WI38 (cell line): ENCODE results near the gene MB.
"Not testable (repeated sequence)": the region's sequence is repeated elsewhere in the genome, so short reads cannot be mapped to it uniquely, and the experiment has no call there.

ENCODE experiments used
- H3K4me3 ChIP-seq: 2 replicates; pipeline ENCODE4 v1.5.1; 2011; ENCODE audit warnings: low read depth, mild to moderate bottlenecking, control low read depth, low read length
- CTCF ChIP-seq: IDR thresholded peaks from 2 replicates; pipeline ENCODE4 v1.5.1; 2012; ENCODE audit warnings: low read depth, mild to moderate bottlenecking, control low read depth, low read length

MB gene

DNA sequence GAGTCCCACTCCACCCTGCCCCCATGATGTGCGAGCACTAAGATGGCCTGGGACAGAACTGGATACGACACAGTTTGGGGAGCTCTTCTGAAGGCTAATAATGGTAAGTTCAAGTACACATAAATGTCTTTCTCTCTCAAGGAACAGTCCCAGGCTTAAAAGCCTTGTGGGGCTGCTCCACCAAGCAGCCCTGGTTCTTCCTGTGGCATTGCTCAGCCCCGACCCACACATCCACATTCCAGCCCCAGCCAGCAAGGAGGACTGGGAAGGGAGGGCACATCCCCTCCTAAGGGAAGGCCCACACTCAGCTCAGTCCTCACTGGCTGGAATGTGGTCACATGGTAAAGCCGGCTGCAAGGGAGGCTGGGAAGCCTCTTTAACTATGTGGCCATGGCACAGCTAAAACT is 13.3 kb upstream of the MB start:
- H3K4me3 ChIP-seq = no peak overlapping the region
- TF ChIP-seq CTCF = no peak

DNA sequence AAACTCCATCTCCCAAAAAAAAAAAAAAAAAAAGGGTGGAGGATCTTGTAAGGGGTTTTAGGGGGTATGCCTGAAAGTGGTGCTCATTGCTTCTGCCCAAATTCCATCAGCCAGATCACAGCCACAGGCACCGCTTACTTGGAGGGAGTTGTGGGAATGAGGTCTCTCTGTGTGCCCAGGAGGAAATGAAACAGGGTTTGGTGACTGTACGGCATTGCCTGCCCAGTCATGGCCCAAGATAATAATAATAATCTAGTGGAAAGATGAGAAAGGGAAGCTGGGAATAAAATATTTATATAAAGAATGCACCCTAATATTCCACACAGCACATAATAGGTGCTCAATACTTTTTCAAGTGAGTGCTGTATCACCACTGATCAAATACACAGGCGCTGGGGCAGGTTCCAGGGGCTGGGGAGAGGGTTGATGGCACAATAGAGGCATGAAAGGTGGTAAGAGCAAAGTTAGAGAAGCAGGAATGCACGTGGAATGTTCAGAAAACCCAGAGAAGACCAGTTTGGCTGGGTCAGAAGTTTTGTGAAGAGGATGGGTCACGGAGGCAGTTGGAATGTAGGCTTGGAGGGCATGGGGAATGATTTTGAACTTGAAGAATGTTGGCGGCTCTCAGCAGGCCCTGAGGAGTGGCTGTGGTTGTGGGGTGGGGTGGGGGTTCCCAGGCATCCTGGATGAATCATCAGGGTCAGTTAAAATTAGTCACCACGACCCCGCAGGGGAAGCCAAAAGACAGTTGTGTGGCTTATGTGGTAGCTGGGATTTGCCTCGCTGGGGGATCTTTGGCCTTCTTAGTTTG is 12.5 kb upstream of the MB start:
- peak overlapping the region; percentile 11 for H3K4me3 ChIP-seq
- TF ChIP-seq CTCF = no peak

GRCh38 chr22:35628732-35629131 is 11.6 kb upstream of the MB start:
- H3K4me3 ChIP-seq = no peak overlapping the region
- no peak for TF ChIP-seq CTCF

GRCh38 chr22:35627267-35628041 is 10.3 kb upstream of the MB start:
- H3K4me3 ChIP-seq = peak overlapping the region; percentile 54
- TF ChIP-seq CTCF = peak; percentile 39

- no peak for TF ChIP-seq CTCF
- H3K4me3 ChIP-seq = no peak overlapping the region
Measured at GRCh38 chr22:35625763-35626432, 8.8 kb upstream of the MB start.

DNA sequence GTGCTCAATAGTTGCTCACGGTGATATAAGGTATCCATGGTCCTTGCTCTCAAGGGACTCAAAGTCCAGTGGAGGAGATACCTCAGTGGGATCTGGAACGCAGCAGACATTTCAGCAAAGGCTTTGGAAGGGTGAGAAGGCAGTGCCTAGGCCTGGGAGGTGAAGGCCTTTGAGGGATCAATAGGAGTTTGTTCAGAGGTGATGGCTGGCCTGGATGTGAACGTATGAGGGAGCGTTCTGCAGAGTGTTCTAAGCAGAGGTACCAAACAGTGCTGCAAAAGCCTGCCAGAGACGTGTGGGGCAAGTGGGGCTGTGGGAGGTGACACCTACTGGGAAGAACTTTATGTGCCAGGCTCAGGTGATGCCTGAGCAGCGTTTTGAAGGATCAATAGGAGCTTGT is 7.4 kb upstream of the MB start:
- TF ChIP-seq CTCF = no peak
- H3K4me3 ChIP-seq = no peak overlapping the region

DNA sequence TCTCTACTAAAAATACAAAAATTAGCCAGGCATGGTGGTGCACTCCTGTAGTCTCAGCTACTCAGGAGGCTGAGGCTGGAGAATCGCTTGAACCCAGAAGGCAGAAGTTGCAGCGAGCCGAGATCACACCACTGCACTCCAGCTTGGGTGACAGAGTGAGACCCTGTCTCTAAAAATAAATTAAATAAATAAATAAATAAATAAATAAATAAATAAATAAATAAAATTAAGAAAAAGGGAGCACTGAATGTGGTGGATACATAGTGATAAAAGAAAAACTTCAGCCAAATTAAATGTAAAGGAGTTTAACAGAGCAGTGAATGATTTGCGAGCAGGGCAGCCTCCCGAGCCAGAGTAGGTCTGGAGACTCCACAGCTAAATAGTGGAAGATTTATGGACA is 6.8 kb upstream of the MB start:
- H3K4me3 ChIP-seq = not testable (repeated sequence)
